CD4-positive, alpha-beta memory T cell (primary cell): Measurements from ENCODE around the gene RAD51AP1. TPM values are rescaled to one million over a fixed set of nuclear protein-coding genes. Genes with fewer than 3 reads are reported as not detected.
"Not testable (repeated sequence)": the region's sequence is repeated elsewhere in the genome, so short reads cannot be mapped to it uniquely, and the experiment has no call there.

Experiments used
- CTCF ChIA-PET: fragments of 350-600 bp; sonication (Branson Sonifier 250); formaldehyde crosslinking; loops from one replicate; lab custom pipeline; 2021; ENCODE audit warnings: inconsistent platforms; ENCODE audit not compliant: partially characterized antibody; lab: Charles Lee
- POLR2A ChIA-PET: fragments of 350-600 bp; sonication (Branson Sonifier 250); formaldehyde crosslinking; loops from one replicate; lab custom pipeline; 2021; ENCODE audit not compliant: partially characterized antibody; lab: Charles Lee
- DNase-seq, 5 donors: peaks; one replicate each; pipeline versions ENCODE4 v3.0.0 to v3.0.0-alpha.2; 2020 to 2022; ENCODE audit warnings: mixed read lengths in 1 of 5
- H3K27ac ChIP-seq: one replicate; pipeline ENCODE4 v1.7.0; 2013; ENCODE audit warnings: low read depth, low read length
- H3K27me3 ChIP-seq: 2 replicates; pipeline ENCODE4 v1.7.0; 2013; ENCODE audit warnings: mild to moderate bottlenecking, low read length, moderate library complexity; ENCODE audit not compliant: insufficient read depth
- H3K36me3 ChIP-seq: 2 replicates; pipeline ENCODE4 v1.7.0; 2013; ENCODE audit warnings: mild to moderate bottlenecking, low read length, moderate library complexity; ENCODE audit not compliant: insufficient read depth
- H3K4me1 ChIP-seq: 2 replicates; pipeline ENCODE4 v1.7.0; 2013; ENCODE audit warnings: mild to moderate bottlenecking, low read length, moderate library complexity; ENCODE audit not compliant: insufficient read depth
- H3K4me3 ChIP-seq, 2 donors: one replicate each; pipeline ENCODE4 v1.7.0; 2013; ENCODE audit warnings: low read length in 2 of 2, mild to moderate bottlenecking in 1 of 2
- H3K9me3 ChIP-seq, 2 donors: one replicate each; pipeline ENCODE4 v1.7.0; 2013; ENCODE audit warnings: low read length in 2 of 2, control low read depth in 1 of 2; ENCODE audit not compliant: control insufficient read depth in 1 of 2
- H3K27ac Mint-ChIP-seq, 7 donors: one replicate each; pipeline ENCODE4 v1.8.0; 2020 to 2021; ENCODE audit warnings: mixed read lengths in 7 of 7, mild to moderate bottlenecking in 6 of 7, inconsistent platforms in 3 of 7, moderate library complexity in 3 of 7
- H3K27me3 Mint-ChIP-seq, 2 donors: one replicate each; pipeline ENCODE4 v1.8.0; 2020 to 2021; ENCODE audit warnings: mixed read lengths in 2 of 2
- H3K36me3 Mint-ChIP-seq, 2 donors: one replicate each; pipeline ENCODE4 v1.8.0; 2020 to 2021; ENCODE audit warnings: mixed read lengths in 2 of 2, inconsistent platforms in 1 of 2, mild to moderate bottlenecking in 1 of 2
- H3K4me1 Mint-ChIP-seq, 4 donors: one replicate each; pipeline ENCODE4 v1.8.0; 2020 to 2021; ENCODE audit warnings: mixed read lengths in 4 of 4, mild to moderate bottlenecking in 1 of 4
- H3K4me3 Mint-ChIP-seq, 8 donors: one replicate each; pipeline ENCODE4 v1.8.0; 2020 to 2021; ENCODE audit warnings: mixed read lengths in 8 of 8, mild to moderate bottlenecking in 7 of 8, moderate library complexity in 6 of 8, inconsistent platforms in 3 of 8
- H3K9me3 Mint-ChIP-seq, 8 donors: one replicate each; pipeline ENCODE4 v1.8.0; 2020 to 2021; ENCODE audit warnings: mixed read lengths in 8 of 8, mild to moderate bottlenecking in 5 of 8, inconsistent platforms in 3 of 8, moderate library complexity in 1 of 8
- intact Hi-C: fragments of 100-400 bp; cut with micrococcal nuclease; formaldehyde crosslinking; loops from one replicate; pipeline ENCODE4 v1.15.1; 2023
- polyA plus RNA-seq, 2 donors: library from polyadenylated mRNA; unstranded; fragments of 300-500 nt; fragmentation: Illumina TruSeq; gene quantifications; one replicate each; pipeline ENCODE4 v1.2.3, GENCODE V29; 2021
- total RNA-seq, 2 experiments: library from RNA; stranded (reverse); gene quantifications; one replicate each; pipeline ENCODE4 v1.2.3, GENCODE V29; 2021

Gene RAD51AP1
- total and polyA plus RNA-seq, 4 experiments from 2014 or later: 0.58 to 2.9 (median 1.1) TPM

DNA sequence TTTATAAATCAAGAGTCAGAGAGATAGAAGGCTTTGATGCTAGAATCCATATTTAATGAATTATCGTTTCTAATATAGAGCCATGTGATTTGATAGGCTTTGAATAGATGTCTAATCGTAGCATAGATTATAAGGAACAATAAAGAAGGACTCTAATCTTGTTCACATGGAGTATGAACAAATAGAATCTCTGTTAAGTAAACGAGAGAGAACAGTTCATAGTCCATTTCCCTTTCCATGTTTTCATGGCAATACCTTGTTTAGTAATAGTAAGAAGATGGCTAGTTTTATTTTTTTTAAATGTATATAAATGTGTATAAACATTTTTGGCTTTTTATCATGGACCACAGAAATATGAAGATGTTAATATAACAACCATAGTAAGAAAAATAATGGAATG is 32.3 kb upstream of the RAD51AP1 start:
- peaks cover 16 to 27% (median 22%) of the 10 kb centered on the region in 4 donors for H3K4me1 Mint-ChIP-seq
- peak overlapping the region; percentile 51 to 94 (median 89) for H3K27ac Mint-ChIP-seq
- H3K27me3 Mint-ChIP-seq: no peaks in the 10 kb centered on the region
- peak overlapping the region in 6 of 8 donors; percentile 27 to 83 (median 68) for H3K4me3 Mint-ChIP-seq
- H3K9me3 Mint-ChIP-seq: no peaks in the 10 kb centered on the region
- H3K36me3 Mint-ChIP-seq: peaks cover 23 to 29% of the 10 kb centered on the region in 2 donors
- no peaks in the 10 kb centered on the region for H3K9me3 ChIP-seq
- no peak for DNase-seq
- ChIA-PET POLR2A (interaction anchor here (0.9 to 2.1 kb wide), 4 partner anchors 8 to 32 kb away, joined by 4 to 8 read pairs (median 5); partner anchors contain the start of gene RAD51AP1), CTCF (interaction anchor here (1.3 kb wide), 1 partner anchor 20 kb away, joined by 3 read pairs; no protein-coding TSS in a partner anchor)
- intact Hi-C loops: loop anchor here (1.0 to 2.0 kb wide), 4 partner anchors 20 to 185 kb away; partner anchors contain the start of genes RAD51AP1 and TIGAR
- H3K4me1 ChIP-seq: peaks cover 23% of the 10 kb centered on the region
- H3K36me3 ChIP-seq: peaks cover 8% of the 10 kb centered on the region
- H3K4me3 ChIP-seq: no peak overlapping the region
- H3K27me3 ChIP-seq: no peaks in the 10 kb centered on the region
- no peak overlapping the region for H3K27ac ChIP-seq

- H3K9me3 ChIP-seq: no peaks in the 10 kb centered on the region
- no peak overlapping the region for H3K4me3 ChIP-seq
- peak overlapping the region; percentile 51 to 94 (median 92) for H3K27ac Mint-ChIP-seq
- POLR2A ChIA-PET: interaction anchor here (0.9 to 2.1 kb wide), 6 partner anchors 9 to 31 kb away, joined by 3 to 8 read pairs (median 4); partner anchors contain the start of gene RAD51AP1
- DNase-seq: peak; percentile 61 to 80 (median 70)
- H3K4me1 Mint-ChIP-seq: peaks cover 16 to 27% (median 22%) of the 10 kb centered on the region in 4 donors
- H3K36me3 Mint-ChIP-seq: peaks cover 21 to 26% of the 10 kb centered on the region in 2 donors
- H3K4me1 ChIP-seq: peaks cover 23% of the 10 kb centered on the region
- H3K27ac ChIP-seq: peak overlapping the region; percentile 44
- H3K36me3 ChIP-seq: peaks cover 8% of the 10 kb centered on the region
- CTCF ChIA-PET: interaction anchor here (0.9 to 1.3 kb wide), 2 partner anchors 20 to 86 kb away, joined by 3 to 4 read pairs; no protein-coding TSS in a partner anchor
- no peaks in the 10 kb centered on the region for H3K27me3 ChIP-seq
- H3K9me3 Mint-ChIP-seq: no peaks in the 10 kb centered on the region
- intact Hi-C loops: loop anchor here (1.0 to 2.0 kb wide), 4 partner anchors 20 to 186 kb away; partner anchors contain the start of genes RAD51AP1 and TIGAR
- H3K4me3 Mint-ChIP-seq: peak overlapping the region; percentile 43 to 83 (median 60)
- H3K27me3 Mint-ChIP-seq: no peaks in the 10 kb centered on the region
These were observed 31.8 kb upstream of the RAD51AP1 start for GRCh38 chr12:4506870-4507269.

DNA sequence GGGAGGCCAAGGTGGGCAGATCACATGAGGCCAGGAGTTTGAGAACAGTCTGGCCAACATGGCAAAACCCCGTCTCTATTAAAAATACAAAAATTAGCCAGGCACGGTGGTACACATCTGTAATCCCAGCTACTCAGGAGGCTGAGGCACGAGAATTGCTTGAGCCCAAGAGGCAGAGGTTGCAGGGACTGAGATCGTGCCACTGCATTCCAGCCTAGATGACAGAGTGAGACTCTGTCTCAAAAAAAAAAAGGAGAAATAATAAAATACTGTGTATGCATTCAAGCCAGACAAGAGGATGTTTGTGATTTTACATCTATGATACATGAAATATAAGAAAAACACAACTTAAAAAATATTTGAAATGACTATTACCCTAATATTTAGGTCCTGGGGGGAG is 30.2 kb upstream of the RAD51AP1 start:
- H3K4me3 ChIP-seq, H3K27me3 Mint-ChIP-seq, H3K9me3 Mint-ChIP-seq, H3K36me3 ChIP-seq, H3K27me3 ChIP-seq, H3K4me3 Mint-ChIP-seq, DNase-seq, H3K27ac ChIP-seq, H3K9me3 ChIP-seq, intact Hi-C loops: not testable (repeated sequence)
- H3K4me1 ChIP-seq: peaks cover 23% of the 10 kb centered on the region
- Mint-ChIP-seq H3K36me3 (peaks cover 14% of the 10 kb centered on the region in 2 donors), H3K4me1 (peaks cover 16 to 27% (median 22%) of the 10 kb centered on the region in 4 donors), H3K27ac (peak overlapping the region in 3 of 7 donors; percentile 65 to 89 (median 80))
- ChIA-PET POLR2A (interaction anchor here (2.1 kb wide), 1 partner anchor 30 kb away, joined by 8 read pairs; the partner anchor contains the start of gene RAD51AP1), CTCF (interaction anchor here (1.3 kb wide), 1 partner anchor 19 kb away, joined by 3 read pairs; no protein-coding TSS in a partner anchor)

GRCh38 chr12:4509269-4509668 is 29.4 kb upstream of the RAD51AP1 start:
- intact Hi-C loops, H3K27me3 Mint-ChIP-seq, H3K27ac Mint-ChIP-seq, H3K4me3 ChIP-seq, DNase-seq, H3K36me3 Mint-ChIP-seq, POLR2A ChIA-PET, H3K27ac ChIP-seq, H3K27me3 ChIP-seq, CTCF ChIA-PET, H3K9me3 ChIP-seq, H3K9me3 Mint-ChIP-seq, H3K4me3 Mint-ChIP-seq, H3K36me3 ChIP-seq: not testable (repeated sequence)
- peaks cover 23% of the 10 kb centered on the region for H3K4me1 ChIP-seq
- H3K4me1 Mint-ChIP-seq: peaks cover 16 to 27% (median 22%) of the 10 kb centered on the region in 4 donors

DNA sequence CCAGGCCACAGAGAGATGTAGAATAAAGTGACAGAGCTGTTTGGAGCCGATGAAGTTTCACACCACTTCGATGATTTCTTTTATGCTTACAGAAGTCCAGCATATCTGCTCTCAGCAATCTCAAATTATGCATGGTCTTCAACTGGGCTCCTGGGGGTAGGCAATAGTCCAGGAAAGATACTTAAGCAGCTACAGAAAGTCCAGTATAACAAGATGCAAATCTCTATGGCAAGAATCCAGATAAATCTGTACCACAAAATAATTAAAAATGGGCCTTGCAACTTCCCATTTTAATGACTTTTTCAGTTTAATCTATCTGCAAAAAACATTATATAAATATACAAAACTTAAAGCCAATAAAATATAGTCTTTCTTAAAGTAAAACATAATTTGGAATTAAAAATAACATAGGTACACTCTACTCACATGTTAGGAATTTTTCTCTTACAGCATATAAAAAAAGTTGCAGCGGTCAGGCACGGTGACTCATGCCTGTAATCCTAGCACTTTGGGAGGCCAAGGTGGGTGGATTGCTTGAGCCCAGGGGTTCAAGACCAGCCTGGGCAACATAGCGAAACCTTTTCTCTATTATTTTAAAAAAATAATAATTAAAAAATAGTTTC is 20.5 kb upstream of the RAD51AP1 start:
- H3K27ac Mint-ChIP-seq: peak overlapping the region in 1 of 7 donors; percentile 71
- Histone ChIP-seq H3K27me3 (no peaks in the 10 kb centered on the region), H3K9me3 (no peaks in the 10 kb centered on the region), H3K4me3 (no peak overlapping the region), H3K36me3 (no peaks in the 10 kb centered on the region), H3K4me1 (no peaks in the 10 kb centered on the region), H3K27ac (no peak overlapping the region)
- H3K36me3 Mint-ChIP-seq: peaks cover 33 to 50% of the 10 kb centered on the region in 2 donors
- peaks cover 0 to 2% (median 0%) of the 10 kb centered on the region in 4 donors for H3K4me1 Mint-ChIP-seq
- POLR2A ChIA-PET: interaction anchor here (0.6 kb wide), 1 partner anchor 11 kb away, joined by 3 read pairs; no protein-coding TSS in a partner anchor
- H3K9me3 Mint-ChIP-seq: peaks cover 0 to 3% (median 0%) of the 10 kb centered on the region in 8 donors
- no peaks in the 10 kb centered on the region for H3K27me3 Mint-ChIP-seq
- no peak for DNase-seq
- CTCF ChIA-PET: interaction anchor here (1.2 kb wide), 1 partner anchor 97 kb away, joined by 4 read pairs; no protein-coding TSS in a partner anchor
- intact Hi-C loops: no loop called here
- no peak overlapping the region for H3K4me3 Mint-ChIP-seq

- H3K9me3 ChIP-seq, H3K27ac ChIP-seq, H3K9me3 Mint-ChIP-seq, H3K27me3 ChIP-seq, H3K4me1 Mint-ChIP-seq, H3K27ac Mint-ChIP-seq, H3K27me3 Mint-ChIP-seq, POLR2A ChIA-PET, H3K4me3 ChIP-seq, H3K4me1 ChIP-seq, H3K36me3 ChIP-seq, H3K4me3 Mint-ChIP-seq, DNase-seq: not testable (repeated sequence)
- CTCF ChIA-PET: interaction anchor here (5.3 kb wide), 1 partner anchor 101 kb away, joined by 86 read pairs; no protein-coding TSS in a partner anchor
- peaks cover 36 to 51% of the 10 kb centered on the region in 2 donors for H3K36me3 Mint-ChIP-seq
- intact Hi-C loops: loop anchor here (10.0 kb wide), 1 partner anchor 529 kb away; no protein-coding TSS in a partner anchor
These were observed 15.2 kb upstream of the RAD51AP1 start for GRCh38 chr12:4523443-4523842.
